Spleen (tissue), 11 donors: Measurements from ENCODE around the gene PADI6. TPM values are rescaled to one million over a fixed set of nuclear protein-coding genes. Genes with fewer than 3 reads are reported as not detected.
A peak's percentile ranks its signal among the peaks of the same experiment; 100 is the strongest.

Source experiments
- DNase-seq: peaks from one replicate; pipeline ENCODE4 v3.0.0-alpha.2; 2020
- H3K27ac ChIP-seq, 8 donors: fragments of 200-600 bp; sonication (generic) in 7 of 8; 1 replicate in 4 of 8; 2 replicates in 4 of 8; pipeline versions ENCODE4 v1.5.0 to v1.8.0; 2016 to 2021; ENCODE audit warnings: inconsistent platforms in 4 of 8, mild to moderate bottlenecking in 4 of 8, moderate library complexity in 1 of 8
- H3K27me3 ChIP-seq, 7 donors: fragments of 200-600 bp; sonication (generic) in 6 of 7; replicated peaks in 1 of 7; 1 replicate in 4 of 7; 2 replicates in 3 of 7; pipeline versions ENCODE4 v1.5.0 to v1.8.0; 2016 to 2021; ENCODE audit warnings: inconsistent platforms in 3 of 7, mild to moderate bottlenecking in 1 of 7
- H3K36me3 ChIP-seq, 6 donors: fragments of 200-600 bp; sonication (generic) in 5 of 6; 1 replicate in 4 of 6; 2 replicates in 2 of 6; pipeline versions ENCODE4 v1.5.0 to v1.8.0; 2016 to 2021; ENCODE audit warnings: inconsistent platforms in 2 of 6
- H3K4me1 ChIP-seq, 6 donors: fragments of 200-600 bp; sonication (generic) in 5 of 6; 1 replicate in 3 of 6; 2 replicates in 3 of 6; pipeline versions ENCODE4 v1.5.0 to v1.8.0; 2016 to 2021; ENCODE audit warnings: inconsistent platforms in 3 of 6
- H3K4me3 ChIP-seq, 8 donors: fragments of 200-600 bp; sonication (generic) in 7 of 8; 1 replicate in 4 of 8; 2 replicates in 4 of 8; pipeline versions ENCODE4 v1.5.0 to v1.8.0; 2016 to 2021; ENCODE audit warnings: inconsistent platforms in 4 of 8, mild to moderate bottlenecking in 4 of 8, moderate library complexity in 2 of 8
- H3K9me3 ChIP-seq, 8 donors: fragments of 200-600 bp; sonication (generic) in 7 of 8; 1 replicate in 4 of 8; 2 replicates in 4 of 8; pipeline versions ENCODE4 v1.5.0 to v1.8.0; 2016 to 2021; ENCODE audit warnings: inconsistent platforms in 4 of 8
- POLR2A ChIP-seq, 3 donors: fragments of 450-650 bp; IDR thresholded peaks; one replicate each; pipeline ENCODE4 v1.5.1; 2017; ENCODE audit warnings: antibody characterized with exemption in 3 of 3, mild to moderate bottlenecking in 1 of 3
- POLR2AphosphoS5 ChIP-seq, 3 donors: sonication (generic); formaldehyde crosslinking; IDR thresholded peaks; one replicate each; pipeline ENCODE4 v1.5.1; 2017; ENCODE audit warnings: antibody characterized with exemption in 3 of 3
- WGBS, 5 donors: extraction: QIAGEN DNeasy Blood & Tissue Kit in 3 of 5; methylation state at CpG; one replicate each; pipeline versions ENCODE4 v1.1.5 to v1.1.7; 2013 to 2018; 5-methylcytosine and 5-hydroxymethylcytosine counted together
- intact Hi-C: fragments of 100-400 bp; cut with DNase I; formaldehyde crosslinking; loops from one replicate; pipeline ENCODE4 v1.15.0; 2023; ENCODE audit warnings: low total_unique reads
- polyA plus RNA-seq, 3 donors: library from polyadenylated mRNA; stranded (reverse); fragments of 200-250 nt; gene quantifications; one replicate each; pipeline ENCODE4 v1.2.1, GENCODE V29; 2013
- total RNA-seq, 7 donors: library from RNA; depleted of rRNA in 3 of 7; stranded (reverse); fragments of >200 nt in 3 of 7; fragmentation: NEBNext Ultra II Directional in 4 of 7; extraction: Animal tissue kit (Norgen Biotek cat#: 25700) in 4 of 7; gene quantifications; one replicate each; pipeline versions ENCODE4 v1.1.0 to v1.2.1, GENCODE V29; 2016 to 2021
- TF ChIP-seq, protein P1 (sequence below), 11 experiments: fragments of 200-600 bp in 7 of 11; fragments of 450-650 bp in 4 of 11; sonication (generic) in 4 of 11; IDR thresholded peaks in 8 of 11; conservative IDR thresholded peaks in 3 of 11; 1 replicate in 7 of 11; 2 replicates in 4 of 11; pipeline versions ENCODE4 v1.4.0 to v1.8.0; 2016 to 2021; ENCODE audit warnings: antibody characterized with exemption in 11 of 11, inconsistent platforms in 4 of 11, mild to moderate bottlenecking in 1 of 11
- donor health status: healthy with polysubstance abuse.
- donor health status: DM: no; HTN: no; CAD: no; lungs with moderate emphysema.
- donor health status: DM: no; HTN: no; CAD: no.
- donor health status: Bipolar disorder and iron deficiency.
- donor health status: healthy.
- donor health status: DM: no; HTN: no; CAD: no.
- donor health status: DM: yes; HTN: yes; CAD: no.

Gene PADI6
- total and polyA plus RNA-seq, 10 donors, result 0.14 TPM; not detected in 9

DNA sequence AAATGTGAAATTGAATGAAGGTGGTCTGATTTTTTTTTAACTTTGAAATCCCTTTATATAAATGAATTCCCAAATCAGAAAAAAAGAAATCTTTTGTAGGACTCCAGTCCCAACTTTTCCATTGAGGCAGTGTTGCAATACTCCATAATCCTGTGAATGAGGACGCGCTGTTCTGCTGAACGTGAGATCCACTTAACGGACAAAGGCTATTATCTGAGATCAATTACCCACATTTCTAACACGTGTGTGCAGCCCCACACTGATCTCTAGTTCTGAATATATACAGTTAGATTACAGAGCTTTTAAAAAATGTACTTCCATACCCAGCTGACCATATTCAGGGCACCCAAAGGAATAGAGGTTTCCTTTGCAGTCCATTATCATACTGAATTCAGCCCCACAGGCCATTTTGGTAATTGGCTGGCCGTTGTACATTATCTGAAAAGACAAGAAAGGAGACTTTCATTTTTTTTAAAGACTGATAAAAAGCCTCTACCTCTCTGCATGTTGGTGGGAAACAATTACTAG, 48.5 kb downstream of the PADI6 start:
- Histone ChIP-seq H3K36me3 (peaks cover 0 to 100% (median 97%) of the 10 kb centered on the region in 6 donors), H3K4me3 (no peak overlapping the region), H3K9me3 (no peaks in the 10 kb centered on the region), H3K4me1 (peaks cover 0 to 16% (median 6%) of the 10 kb centered on the region in 6 donors), H3K27ac (no peak overlapping the region), H3K27me3 (no peaks in the 10 kb centered on the region)
- intact Hi-C loops, result loop anchor here (10.0 kb wide), 1 partner anchor 54 kb away; no protein-coding TSS in a partner anchor
- DNase-seq, result no peak
- TF ChIP-seq POLR2AphosphoS5 (IDR thresholded peaks at IDR 0.05) (no peak), POLR2A (IDR thresholded peaks at IDR 0.05) (no peak)
- TF ChIP-seq, protein P1, sequence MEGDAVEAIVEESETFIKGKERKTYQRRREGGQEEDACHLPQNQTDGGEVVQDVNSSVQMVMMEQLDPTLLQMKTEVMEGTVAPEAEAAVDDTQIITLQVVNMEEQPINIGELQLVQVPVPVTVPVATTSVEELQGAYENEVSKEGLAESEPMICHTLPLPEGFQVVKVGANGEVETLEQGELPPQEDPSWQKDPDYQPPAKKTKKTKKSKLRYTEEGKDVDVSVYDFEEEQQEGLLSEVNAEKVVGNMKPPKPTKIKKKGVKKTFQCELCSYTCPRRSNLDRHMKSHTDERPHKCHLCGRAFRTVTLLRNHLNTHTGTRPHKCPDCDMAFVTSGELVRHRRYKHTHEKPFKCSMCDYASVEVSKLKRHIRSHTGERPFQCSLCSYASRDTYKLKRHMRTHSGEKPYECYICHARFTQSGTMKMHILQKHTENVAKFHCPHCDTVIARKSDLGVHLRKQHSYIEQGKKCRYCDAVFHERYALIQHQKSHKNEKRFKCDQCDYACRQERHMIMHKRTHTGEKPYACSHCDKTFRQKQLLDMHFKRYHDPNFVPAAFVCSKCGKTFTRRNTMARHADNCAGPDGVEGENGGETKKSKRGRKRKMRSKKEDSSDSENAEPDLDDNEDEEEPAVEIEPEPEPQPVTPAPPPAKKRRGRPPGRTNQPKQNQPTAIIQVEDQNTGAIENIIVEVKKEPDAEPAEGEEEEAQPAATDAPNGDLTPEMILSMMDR (IDR thresholded peaks at IDR 0.05 in 8 of 11, conservative IDR thresholded peaks at IDR 0.05 in 3 of 11), result no peak
- 85 to 89% (median 86%) methylated on average over 6 of the region's 6 CpGs for WGBS, 5 donors

DNA sequence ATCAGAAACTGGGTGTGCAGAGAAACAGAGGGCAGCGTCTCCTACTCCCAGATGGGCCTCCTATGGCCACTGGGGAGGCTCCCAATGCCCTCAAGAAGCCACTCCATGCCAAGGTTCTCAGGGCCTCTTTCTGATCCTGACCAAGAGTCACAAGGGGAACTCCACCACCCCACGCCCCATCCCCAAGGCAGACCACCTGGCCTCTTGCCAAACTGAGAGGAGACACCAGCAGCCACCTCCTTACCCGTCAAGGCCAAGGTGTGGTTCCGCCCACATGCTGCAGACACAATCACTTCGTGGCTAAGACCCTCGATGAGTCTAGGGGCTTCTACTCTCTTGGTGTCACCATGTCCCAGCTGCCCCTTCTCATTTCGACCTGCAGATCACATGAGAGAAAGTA, 50.5 kb downstream of the PADI6 start:
- peaks cover 4 to 100% (median 97%) of the 10 kb centered on the region in 6 donors for H3K36me3 ChIP-seq
- no peak for DNase-seq
- intact Hi-C loops, result loop anchor here (10.0 kb wide), 1 partner anchor 52 kb away; no protein-coding TSS in a partner anchor
- TF ChIP-seq POLR2A (IDR thresholded peaks at IDR 0.05), result no peak
- TF ChIP-seq, protein P1 (IDR thresholded peaks at IDR 0.05 in 8 of 11, conservative IDR thresholded peaks at IDR 0.05 in 3 of 11), result no peak
- TF ChIP-seq POLR2AphosphoS5 (IDR thresholded peaks at IDR 0.05), result no peak
- H3K9me3 ChIP-seq, result no peaks in the 10 kb centered on the region
- no peak overlapping the region for H3K27ac ChIP-seq
- no peak overlapping the region for H3K4me3 ChIP-seq
- peaks cover 0 to 22% (median 6%) of the 10 kb centered on the region in 6 donors for H3K4me1 ChIP-seq
- no peaks in the 10 kb centered on the region for H3K27me3 ChIP-seq
- 63 to 78% (median 69%) methylated on average over 7 of the region's 7 CpGs for WGBS, 5 donors

DNA sequence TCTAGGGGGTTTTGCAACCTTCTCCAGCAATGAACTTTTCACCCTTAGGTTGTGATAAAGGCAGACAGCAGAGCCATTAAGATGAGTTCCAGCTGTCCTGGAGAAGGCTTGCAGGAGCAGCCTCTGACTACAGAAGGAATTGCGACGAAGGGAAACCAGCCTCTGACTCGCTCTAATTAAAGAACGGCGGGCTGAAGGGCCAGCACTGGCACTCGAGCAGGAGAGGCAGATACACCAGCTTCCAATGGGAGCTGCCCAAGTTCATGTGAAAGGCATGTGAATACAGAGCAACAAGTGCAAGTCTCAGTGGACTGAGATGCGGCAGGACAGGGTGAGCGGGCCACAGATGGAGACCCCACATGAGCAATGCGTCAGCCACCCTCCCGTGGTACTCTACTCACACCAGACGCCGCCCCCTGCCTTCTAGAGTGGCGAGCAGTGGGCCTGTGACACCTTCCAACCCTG, 51.8 kb downstream of the PADI6 start:
- DNase-seq, result no peak
- H3K9me3 ChIP-seq, result no peaks in the 10 kb centered on the region
- TF ChIP-seq, protein P1 (IDR thresholded peaks at IDR 0.05 in 8 of 11, conservative IDR thresholded peaks at IDR 0.05 in 3 of 11), result no peak
- peak in 1 of 3 donors; percentile 31 for TF ChIP-seq POLR2AphosphoS5 (IDR thresholded peaks at IDR 0.05)
- intact Hi-C loops, result loop anchor here (10.0 kb wide), 1 partner anchor 51 kb away; no protein-coding TSS in a partner anchor
- no peaks in the 10 kb centered on the region for H3K27me3 ChIP-seq
- H3K4me1 ChIP-seq, result peaks cover 0 to 27% (median 6%) of the 10 kb centered on the region in 6 donors
- peaks cover 6 to 100% (median 97%) of the 10 kb centered on the region in 6 donors for H3K36me3 ChIP-seq
- 79 to 90% (median 86%) methylated on average over 11 to 13 of the region's 13 CpGs for WGBS, 5 donors
- H3K27ac ChIP-seq, result no peak overlapping the region
- H3K4me3 ChIP-seq, result no peak overlapping the region

DNA sequence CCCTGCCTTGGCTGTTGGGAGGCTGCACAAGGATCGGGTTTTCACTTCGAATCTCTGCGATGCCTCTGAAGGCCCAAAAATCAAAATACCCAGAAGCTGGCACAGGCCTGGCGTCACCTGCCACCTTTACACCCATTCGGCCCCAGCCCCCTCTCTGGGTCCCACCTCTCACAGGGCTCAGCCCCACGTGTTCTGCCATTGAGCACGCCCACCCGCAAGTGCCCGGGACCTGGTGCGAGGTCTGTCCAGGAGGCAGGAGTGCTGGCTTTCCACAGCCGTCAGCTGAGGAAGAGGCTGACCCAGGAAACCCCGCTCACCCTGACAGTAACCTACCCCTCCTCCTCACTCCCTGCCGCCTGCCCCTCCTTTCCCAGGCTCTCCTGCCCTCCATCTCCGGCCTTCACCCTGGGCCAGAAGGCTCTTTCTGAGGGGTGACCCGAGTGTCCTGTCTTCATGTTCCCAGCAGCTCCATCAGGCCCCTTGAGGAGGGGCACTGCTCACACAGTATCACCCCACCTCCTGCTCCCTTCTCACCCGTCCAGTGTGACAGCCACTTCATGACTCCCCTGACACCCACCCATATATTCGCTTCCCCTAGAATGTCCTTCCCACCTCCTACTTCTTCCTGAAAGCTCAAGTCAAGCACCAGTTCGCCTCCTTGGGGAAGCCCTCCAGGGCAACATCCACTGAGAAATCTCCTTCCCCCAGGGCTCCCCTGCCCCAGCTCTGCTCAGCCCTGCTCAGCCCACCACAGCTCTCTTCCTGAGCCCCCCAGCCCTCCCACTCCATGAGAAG, 54.0 kb downstream of the PADI6 start:
- H3K4me3 ChIP-seq, result no peak overlapping the region
- no peak overlapping the region for H3K27ac ChIP-seq
- no peaks in the 10 kb centered on the region for H3K9me3 ChIP-seq
- peaks cover 6 to 98% (median 83%) of the 10 kb centered on the region in 6 donors for H3K36me3 ChIP-seq
- intact Hi-C loops, result loop anchor here (10.0 kb wide), 1 partner anchor 49 kb away; no protein-coding TSS in a partner anchor
- WGBS, 5 donors, result 85 to 94% (median 91%) methylated on average over 14 to 18 of the region's 18 CpGs
- DNase-seq, result no peak
- peaks cover 0 to 39% (median 17%) of the 10 kb centered on the region in 6 donors for H3K4me1 ChIP-seq
- H3K27me3 ChIP-seq, result no peaks in the 10 kb centered on the region
- no peak for TF ChIP-seq POLR2A (IDR thresholded peaks at IDR 0.05)
- TF ChIP-seq POLR2AphosphoS5 (IDR thresholded peaks at IDR 0.05), result no peak
- TF ChIP-seq, protein P1 (IDR thresholded peaks at IDR 0.05 in 8 of 11, conservative IDR thresholded peaks at IDR 0.05 in 3 of 11), result no peak
